Hippocampal formation (tissue), 2 donors: ENCODE data around the gene AGRN.
"Not testable (repeated sequence)": the region's sequence is repeated elsewhere in the genome, so short reads cannot be mapped to it uniquely, and the experiment has no call there.

Experiments
- DNase-seq, 2 donors: peaks; one replicate each; lab custom pipeline; 2025; lab: John Stamatoyannopoulos, UW

AGRN gene

DNA sequence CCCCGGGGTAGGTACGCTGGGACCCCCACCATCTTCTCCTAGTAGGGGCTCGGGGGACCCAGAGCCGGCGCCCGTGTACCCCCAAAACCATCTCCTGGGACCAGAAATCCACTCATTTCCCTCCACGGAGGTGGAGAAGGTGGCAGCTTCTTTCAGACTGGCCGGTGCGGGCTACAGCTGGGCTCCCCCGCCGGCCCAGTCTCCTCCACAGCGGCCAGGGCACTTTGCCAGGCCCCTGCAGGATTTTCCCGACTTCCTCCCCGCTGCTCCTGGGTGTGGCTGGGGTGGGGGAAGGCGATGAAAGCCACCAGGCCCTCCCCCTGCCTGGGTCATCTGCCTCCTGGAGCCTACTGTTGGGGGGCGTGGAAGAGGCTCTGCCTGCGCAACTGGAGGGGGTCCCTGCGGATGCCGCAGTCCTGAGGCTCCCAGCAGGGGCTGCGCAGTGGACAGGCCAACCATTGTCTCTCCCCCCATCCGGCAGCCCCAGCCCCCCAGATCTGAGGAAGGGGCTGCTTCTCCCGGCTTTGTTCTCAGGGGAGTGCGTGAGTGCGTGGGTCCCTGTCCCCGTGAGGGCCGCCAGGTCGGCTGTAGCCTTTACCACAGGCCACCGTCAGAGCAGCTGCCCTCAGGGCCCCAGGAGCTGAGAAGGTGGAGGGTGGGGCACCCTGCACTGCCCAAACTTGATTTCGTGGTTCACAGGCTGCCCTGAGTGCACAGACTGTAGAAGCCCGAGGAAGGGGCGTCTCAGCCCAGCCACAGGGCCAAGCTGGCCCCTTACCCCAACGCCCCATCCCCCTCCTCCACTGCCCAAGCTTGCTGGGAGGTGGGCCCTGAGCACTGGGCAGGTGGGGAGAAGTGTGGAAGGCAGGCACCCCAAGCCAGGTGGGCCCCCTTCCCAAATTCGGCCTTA is 1.3 kb downstream of the AGRN start:
- DNase-seq = peak in 1 of 2 donors; percentile 34

DNA sequence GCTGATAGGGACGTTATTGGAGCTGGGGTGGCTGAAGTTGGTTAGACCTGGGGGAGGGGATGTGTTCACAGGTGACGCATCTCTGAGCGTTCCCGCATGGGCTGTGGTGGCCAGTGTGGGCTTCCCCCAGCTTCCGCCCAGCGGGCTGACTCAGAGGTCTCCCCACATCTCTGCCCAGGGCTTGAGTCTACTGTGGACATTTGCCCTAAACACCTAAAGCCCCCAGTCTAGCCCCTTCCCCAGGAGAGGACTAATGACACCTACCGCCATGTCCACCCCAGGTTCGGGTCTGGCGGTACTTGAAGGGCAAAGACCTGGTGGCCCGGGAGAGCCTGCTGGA is 2.0 kb downstream of the AGRN start:
- DNase-seq = no peak

DNA sequence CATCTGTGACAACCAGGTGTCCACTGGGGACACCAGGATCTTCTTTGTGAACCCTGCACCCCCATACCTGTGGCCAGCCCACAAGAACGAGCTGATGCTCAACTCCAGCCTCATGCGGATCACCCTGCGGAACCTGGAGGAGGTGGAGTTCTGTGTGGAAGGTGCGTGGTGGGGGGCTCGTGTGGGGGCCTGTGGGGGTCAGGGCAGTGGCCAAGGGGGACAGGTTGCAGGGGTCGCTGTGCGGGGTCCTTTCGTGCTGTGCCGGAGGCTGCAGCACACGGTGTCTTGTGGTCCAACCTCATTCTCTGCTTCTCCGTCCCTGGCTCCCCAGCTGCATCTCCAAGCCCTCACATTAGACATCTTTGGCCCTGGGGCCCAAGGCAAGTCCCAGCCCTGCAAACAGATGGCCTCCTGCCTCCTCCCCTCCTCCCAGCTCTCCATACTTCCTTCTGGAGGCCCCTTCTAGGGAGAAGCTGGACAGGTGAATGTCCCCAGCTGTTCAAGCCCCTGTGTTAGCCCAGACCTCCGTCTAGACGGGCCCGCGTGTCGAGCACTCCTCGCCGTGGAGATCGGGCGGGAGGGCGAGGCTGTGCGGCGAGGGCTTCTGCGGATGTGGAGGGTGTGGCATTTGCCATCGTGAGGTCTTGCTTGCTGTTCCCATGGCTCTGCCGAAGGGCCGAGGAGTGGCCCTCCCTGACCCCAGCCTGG is 2.5 kb downstream of the AGRN start:
- DNase-seq = no peak

GRCh38 chr1:1023700-1024099 is 3.8 kb downstream of the AGRN start:
- DNase-seq = no peak

GRCh38 chr1:1024149-1024770 is 4.3 kb downstream of the AGRN start:
- DNase-seq = no peak

DNA sequence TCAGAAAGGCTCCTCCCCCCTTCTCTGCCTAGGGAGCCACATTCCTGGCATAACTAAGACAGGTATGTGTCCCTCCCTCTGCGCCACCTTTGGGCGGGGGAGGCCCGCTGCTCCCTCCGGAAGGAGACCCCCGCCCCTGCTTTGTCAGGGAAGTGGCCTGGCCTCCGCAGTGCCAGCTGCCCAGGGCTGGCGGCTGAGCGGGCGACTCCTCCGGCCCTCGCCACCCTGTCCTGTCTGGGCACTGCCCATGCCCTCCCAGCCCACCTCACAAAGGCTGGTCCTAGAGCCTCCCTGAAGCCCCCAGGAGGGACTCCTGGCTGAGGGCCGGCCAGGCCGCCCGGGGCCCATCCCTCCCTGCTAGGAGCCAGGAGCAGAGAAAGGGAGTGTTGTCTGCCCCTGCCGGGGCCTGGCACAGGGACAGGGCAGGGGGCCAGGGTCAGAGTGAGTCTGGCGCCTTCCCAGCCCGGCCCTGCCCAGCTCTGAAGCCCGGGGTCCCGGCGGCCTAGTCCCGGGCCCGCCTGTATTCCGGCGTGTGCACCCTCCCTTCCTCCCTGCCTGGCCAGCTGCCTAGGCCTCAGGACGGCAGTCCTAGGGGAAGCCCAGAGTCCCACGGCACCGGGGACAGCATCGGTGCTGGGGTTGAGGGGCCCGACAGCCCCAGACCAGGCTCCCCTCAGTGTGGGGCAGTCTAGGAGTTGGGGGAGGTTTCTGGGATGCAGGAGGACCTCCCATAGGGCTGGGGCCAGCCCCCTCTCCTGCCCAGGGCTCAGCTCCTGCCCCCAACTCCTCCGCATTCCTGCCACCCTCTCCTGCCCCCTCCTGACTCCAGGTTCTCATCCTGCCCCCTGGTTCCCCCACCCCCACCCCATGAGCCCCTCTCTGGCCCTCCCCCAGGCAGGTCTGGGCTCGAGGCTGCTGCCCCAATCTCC is 5.1 kb downstream of the AGRN start:
- peak in 1 of 2 donors; percentile 38 for DNase-seq

- no peak for DNase-seq
Measured at GRCh38 chr1:1025730-1026129, 5.8 kb downstream of the AGRN start.

GRCh38 chr1:1026599-1027413 is 6.9 kb downstream of the AGRN start:
- DNase-seq = no peak

DNA sequence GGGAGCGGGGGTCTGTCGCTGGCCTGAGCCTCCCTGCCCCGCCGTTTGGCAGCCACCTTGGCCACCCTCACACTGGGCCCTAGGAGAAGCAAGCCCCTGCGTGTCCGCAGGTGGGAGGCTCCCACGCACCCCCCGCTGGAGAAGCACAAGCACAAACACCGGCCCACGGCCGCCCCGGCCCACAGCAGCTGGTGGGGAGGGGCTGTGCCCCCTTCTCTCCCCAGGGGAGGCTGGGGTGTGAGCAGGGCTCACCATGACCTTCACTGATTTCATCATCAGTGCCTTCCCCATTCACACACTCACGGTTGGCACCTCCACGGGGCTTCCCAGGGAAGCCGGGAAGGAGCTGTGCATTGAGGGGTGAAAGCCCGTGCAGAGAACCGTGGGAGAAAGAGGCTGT is 7.9 kb downstream of the AGRN start:
- no peak for DNase-seq

DNA sequence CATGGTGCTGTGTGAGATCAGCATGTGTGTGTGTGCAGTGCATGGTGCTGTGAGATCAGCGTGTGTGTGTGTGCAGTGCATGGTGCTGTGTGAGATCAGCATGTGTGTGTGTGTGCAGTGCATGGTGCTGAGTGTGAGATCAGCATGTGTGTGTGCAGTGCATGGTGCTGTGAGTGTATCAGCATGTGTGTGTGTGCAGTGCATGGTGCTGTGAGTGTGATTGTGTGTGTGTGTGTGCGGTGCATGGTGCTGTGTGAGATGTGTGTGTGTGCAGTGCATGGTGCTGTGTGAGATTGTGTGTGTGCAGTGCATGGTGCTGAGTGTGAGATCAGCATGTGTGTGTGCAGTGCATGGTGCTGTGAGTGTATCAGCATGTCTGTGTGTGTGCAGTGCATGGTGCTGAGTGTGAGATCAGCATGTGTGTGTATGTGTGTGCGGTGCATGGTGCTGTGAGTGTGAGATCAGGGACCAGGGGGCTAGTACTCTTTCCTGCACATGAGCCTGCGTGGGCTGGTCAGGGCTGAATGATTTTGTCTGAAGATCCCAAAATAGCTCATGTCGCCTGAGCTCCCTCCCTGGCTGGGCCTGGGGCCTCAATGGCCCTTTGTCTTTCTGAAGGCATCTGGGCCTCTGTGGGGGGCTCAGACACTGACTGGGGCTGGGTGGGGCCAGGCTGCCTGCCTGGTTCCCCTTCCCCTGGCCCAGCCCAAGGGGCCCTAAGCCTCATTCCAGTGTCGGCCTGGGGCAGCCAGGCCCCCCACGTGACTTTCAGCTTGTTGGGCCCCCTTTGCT is 11.1 kb downstream of the AGRN start:
- DNase-seq = not testable (repeated sequence)

DNA sequence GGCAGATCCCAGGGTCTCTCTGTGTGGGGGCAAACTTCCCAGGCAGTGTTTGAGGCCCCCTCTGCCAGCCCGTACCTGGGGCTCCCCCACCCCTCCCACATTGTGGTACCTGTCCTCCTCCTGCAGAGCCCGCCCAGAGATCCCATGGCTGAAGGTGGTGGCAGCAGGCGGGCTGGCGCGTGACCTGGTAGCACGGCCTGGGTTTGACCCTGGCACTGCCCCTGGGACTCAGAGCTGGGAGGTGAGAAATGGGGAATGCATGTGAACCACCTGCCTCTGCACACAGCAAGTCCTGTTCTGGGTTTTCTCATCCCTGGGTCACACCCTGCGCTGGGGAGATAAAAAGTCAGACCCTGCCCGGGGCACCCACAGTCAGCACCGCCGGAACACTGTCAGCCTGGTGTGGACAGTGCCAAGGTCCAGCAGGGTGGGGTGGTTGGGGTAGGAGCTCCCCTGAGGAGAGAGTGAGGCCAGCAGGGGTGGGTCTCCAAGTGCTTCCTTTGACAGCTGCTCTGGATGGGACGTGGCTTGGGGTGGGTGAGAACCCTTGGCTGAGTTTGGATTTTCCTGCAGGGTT is 11.8 kb downstream of the AGRN start:
- no peak for DNase-seq

- DNase-seq = no peak
Measured at GRCh38 chr1:1032424-1032823, 12.5 kb downstream of the AGRN start.

GRCh38 chr1:1033009-1033587 is 13.2 kb downstream of the AGRN start:
- peak; percentile 73 to 76 for DNase-seq

- no peak for DNase-seq
Measured at GRCh38 chr1:1033731-1034438, 14.0 kb downstream of the AGRN start.

- DNase-seq = no peak
Measured at GRCh38 chr1:1034439-1034781, 14.5 kb downstream of the AGRN start.

GRCh38 chr1:1035291-1035943 is 15.5 kb downstream of the AGRN start:
- DNase-seq = no peak

GRCh38 chr1:1037366-1038327 is 17.7 kb downstream of the AGRN start:
- DNase-seq = no peak
